ENCODE measurements around the gene CSF1R.

The CSF1R gene

DNA sequence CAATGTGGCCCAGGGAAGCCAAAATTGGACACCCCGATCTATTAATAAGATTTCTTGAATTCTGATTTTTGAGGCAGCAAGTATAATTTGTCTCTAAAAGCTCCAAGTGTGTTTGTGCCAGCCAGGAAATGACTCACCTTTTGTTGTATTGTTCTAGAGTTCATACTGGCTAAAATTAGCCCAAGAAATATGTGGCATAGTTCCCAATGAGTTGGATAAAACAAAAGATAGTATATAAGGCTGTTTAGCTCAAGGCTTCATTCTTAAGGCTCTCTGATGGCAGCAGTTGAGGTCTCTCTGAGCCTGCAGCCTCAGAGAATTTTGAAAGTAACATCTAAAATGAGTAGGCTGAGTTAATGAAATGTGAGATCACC, 64.2 kb downstream of the CSF1R start:
- no peak for DNase-seq

DNA sequence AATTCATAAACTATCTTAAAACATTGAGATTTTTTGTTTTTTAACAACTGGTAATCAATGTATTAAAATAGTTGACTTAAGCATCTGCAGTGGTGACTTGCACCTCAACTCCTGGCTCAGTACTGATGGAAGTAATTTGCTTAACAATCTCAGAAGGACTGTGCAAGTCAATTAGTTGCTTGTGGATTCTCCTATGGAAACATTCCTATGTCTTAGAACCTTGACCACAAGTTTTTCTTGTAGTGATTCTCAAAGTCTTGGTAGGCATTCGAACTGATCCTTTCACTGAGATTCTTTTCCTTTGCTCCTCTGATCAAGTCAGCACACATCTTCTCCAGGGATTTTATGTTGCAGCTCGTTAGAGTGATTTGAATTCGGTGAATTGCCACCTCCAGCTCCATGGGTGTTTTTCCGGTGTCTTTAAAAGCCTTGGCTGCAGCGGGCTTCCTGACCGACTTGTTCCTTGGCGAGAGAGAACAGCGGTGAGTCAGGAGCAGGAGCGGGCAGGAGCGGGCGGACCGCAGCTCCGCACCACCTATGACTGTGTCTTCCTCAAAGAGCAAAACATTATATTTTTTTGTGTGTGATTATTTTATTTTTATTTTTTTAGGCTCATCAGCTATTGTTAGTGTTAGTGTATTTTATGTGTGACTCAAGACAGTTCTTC, 64.7 kb downstream of the CSF1R start:
- no peak for DNase-seq

DNA sequence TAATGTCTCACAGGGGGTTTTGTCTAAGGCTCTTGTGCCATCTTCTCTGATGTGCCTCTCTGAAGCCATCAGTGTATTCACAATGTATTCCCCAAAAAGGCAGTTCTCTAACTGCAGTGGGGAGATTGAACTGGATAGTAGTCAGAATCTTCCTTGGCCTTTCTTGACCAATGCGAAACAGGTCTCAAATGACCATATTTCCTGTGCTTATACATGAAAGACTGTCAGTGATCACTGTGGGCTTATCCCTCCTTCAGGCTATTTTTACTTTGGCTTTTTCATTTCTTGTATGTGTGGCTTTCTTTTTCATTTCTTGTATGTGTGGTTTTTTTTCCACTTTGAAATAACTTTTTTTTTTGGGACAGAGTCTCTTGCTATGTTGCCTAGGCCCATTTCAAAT, 66.1 kb downstream of the CSF1R start:
- DNase-seq: no peak

DNA sequence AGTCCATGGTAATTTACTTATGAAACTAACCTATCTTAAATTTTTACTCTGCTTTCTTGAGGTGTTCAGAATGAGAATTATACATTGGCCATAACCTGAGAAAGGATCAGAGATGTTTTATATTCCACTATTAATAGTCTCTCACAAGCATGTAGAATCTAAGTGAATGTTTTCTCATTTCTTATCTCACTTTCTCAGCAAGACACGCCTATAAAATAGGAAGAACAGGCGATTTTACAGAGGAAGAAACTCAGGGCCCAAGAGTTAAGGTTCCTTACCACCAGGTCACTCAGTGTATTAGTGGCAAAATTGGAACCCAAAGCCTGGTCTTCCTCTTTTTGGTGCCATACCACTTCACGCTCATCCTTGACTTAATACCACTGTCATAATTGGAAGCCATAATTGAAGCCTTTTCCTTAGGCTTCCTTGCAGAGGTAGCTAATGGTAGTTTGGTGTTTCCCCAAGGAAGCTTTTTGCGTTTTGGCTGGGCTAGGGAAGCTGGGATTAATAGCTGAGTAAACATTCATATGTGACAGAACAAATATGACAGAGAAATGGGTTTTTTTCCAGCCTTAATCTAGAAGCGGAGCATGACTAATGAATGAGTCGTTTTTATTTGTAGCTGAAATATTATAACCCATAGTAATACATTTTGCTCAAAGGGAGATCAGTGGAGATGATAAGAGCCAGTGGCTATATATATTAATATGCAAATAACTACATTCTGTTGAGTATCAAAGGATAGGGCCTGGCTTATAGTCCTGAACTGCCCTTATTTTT, 68.9 kb downstream of the CSF1R start:
- no peak for DNase-seq

- no peak for DNase-seq
Measured at GRCh38 chr5:150016537-150016936, 69.8 kb downstream of the CSF1R start.

- DNase-seq: no peak
Measured at GRCh38 chr5:150015415-150015814, 70.9 kb downstream of the CSF1R start.

GRCh38 chr5:150014456-150014855, 71.9 kb downstream of the CSF1R start:
- DNase-seq: no peak

DNA sequence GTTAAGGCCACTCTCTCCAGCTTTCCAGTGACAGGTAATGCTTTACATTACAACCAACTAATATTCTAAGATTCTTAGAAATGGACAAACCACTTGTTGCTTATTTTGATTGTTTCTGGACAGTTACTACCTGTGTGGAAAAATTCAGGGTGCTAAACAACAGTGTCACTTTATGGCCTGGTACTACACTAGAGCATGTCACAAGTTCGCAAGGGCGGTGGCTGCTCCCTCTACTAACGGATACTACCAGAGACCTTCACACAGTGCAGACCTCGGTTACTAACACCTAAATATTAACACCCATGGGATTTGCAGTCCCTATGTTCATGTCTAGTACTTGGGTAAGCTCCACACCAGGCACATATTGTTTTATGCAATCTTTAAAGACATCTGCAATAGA, 72.4 kb downstream of the CSF1R start:
- no peak for DNase-seq

- DNase-seq: no peak
Measured at GRCh38 chr5:150009671-150010387, 76.5 kb downstream of the CSF1R start.

- no peak for DNase-seq
Measured at GRCh38 chr5:150007050-150007449, 79.3 kb downstream of the CSF1R start.

DNA sequence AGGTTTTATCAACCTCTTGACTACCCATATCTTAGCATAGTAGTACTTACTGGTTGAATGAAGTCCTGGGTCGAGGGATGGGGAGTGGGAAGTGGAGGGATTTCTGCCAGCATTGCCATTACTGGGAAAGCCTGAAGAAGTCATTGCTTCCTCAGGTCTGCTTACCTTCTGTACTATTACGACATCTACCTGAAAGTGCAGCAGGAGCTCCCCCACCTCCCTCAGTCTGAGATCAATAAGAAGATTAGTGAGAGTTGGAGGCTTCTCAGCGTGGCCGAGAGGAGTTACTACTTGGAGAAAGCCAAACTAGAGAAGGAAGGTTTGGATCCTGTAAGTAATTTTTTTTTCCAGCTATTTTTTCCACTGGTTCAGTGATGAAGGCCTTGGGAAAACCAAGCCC, 80.0 kb downstream of the CSF1R start:
- no peak for DNase-seq
